ENCODE data around the gene ILRUN. TPM values are rescaled to one million over a fixed set of nuclear protein-coding genes. Genes with fewer than 3 reads are reported as not detected.

The ILRUN gene
- total and polyA plus RNA-seq, 3 donors from 2014 or later: 82.4 to 101 (median 91.2) TPM

- DNase-seq: no peak
- Histone ChIP-seq H3K27me3 (no peaks in the 10 kb centered on the region), H3K27ac (no peak overlapping the region), H3K4me1 (peaks cover 16% of the 10 kb centered on the region), H3K9me3 (no peaks in the 10 kb centered on the region), H3K4me3 (no peak overlapping the region), H3K36me3 (ENCODE audit: low read depth, missing control alignments) (no peaks in the 10 kb centered on the region)
- no peak for TF ChIP-seq CTCF (IDR thresholded peaks at IDR 0.05)
- no peak for TF ChIP-seq POLR2A (IDR thresholded peaks at IDR 0.05)
- intact Hi-C loops (cut with DNase I; ENCODE audit: low total_unique reads): no loop called here
- WGBS, 2 donors: 91 to 95% methylated on average over 4 of the region's 4 CpGs
Measured at GRCh38 chr6:34692280-34692679, 4.3 kb downstream of the ILRUN start.

GRCh38 chr6:34689742-34690141 is 6.8 kb downstream of the ILRUN start:
- no peak for DNase-seq
- intact Hi-C loops (cut with DNase I; ENCODE audit: low total_unique reads): no loop called here
- H3K9me3 ChIP-seq: no peaks in the 10 kb centered on the region
- H3K27me3 ChIP-seq: no peaks in the 10 kb centered on the region
- H3K4me3 ChIP-seq: no peak overlapping the region
- H3K27ac ChIP-seq: no peak overlapping the region
- H3K36me3 ChIP-seq (ENCODE audit: low read depth, missing control alignments): no peaks in the 10 kb centered on the region
- peaks cover 11% of the 10 kb centered on the region for H3K4me1 ChIP-seq
- no peak for TF ChIP-seq CTCF (IDR thresholded peaks at IDR 0.05)
- no peak for TF ChIP-seq POLR2A (IDR thresholded peaks at IDR 0.05)

GRCh38 chr6:34688956-34689355 is 7.6 kb downstream of the ILRUN start:
- Histone ChIP-seq H3K4me1 (peaks cover 5% of the 10 kb centered on the region), H3K9me3 (no peaks in the 10 kb centered on the region), H3K27ac (no peak overlapping the region), H3K27me3 (no peaks in the 10 kb centered on the region), H3K4me3 (no peak overlapping the region), H3K36me3 (ENCODE audit: low read depth, missing control alignments) (no peaks in the 10 kb centered on the region)
- intact Hi-C loops (cut with DNase I; ENCODE audit: low total_unique reads): no loop called here
- DNase-seq: no peak
- WGBS, 2 donors: 75 to 78% methylated on average over 5 of the region's 5 CpGs
- TF ChIP-seq POLR2A (IDR thresholded peaks at IDR 0.05) (no peak), CTCF (IDR thresholded peaks at IDR 0.05) (no peak)

- H3K27me3 ChIP-seq: no peaks in the 10 kb centered on the region
- TF ChIP-seq POLR2A (IDR thresholded peaks at IDR 0.05) (no peak), CTCF (IDR thresholded peaks at IDR 0.05) (no peak)
- WGBS, 2 donors: 70 to 80% methylated on average over 2 of the region's 2 CpGs
Measured at GRCh38 chr6:34684919-34685318, 11.6 kb downstream of the ILRUN start.

GRCh38 chr6:34684364-34684763 is 12.2 kb downstream of the ILRUN start:
- intact Hi-C loops (cut with DNase I; ENCODE audit: low total_unique reads): no loop called here
- TF ChIP-seq CTCF (IDR thresholded peaks at IDR 0.05) (no peak), POLR2A (IDR thresholded peaks at IDR 0.05) (no peak)
- Histone ChIP-seq H3K27me3 (no peaks in the 10 kb centered on the region), H3K9me3 (no peaks in the 10 kb centered on the region), H3K36me3 (ENCODE audit: low read depth, missing control alignments) (no peaks in the 10 kb centered on the region), H3K27ac (no peak overlapping the region), H3K4me3 (no peak overlapping the region), H3K4me1 (peaks cover 5% of the 10 kb centered on the region)
- WGBS, 2 donors: 70 to 71% methylated on average over 2 of the region's 2 CpGs
- no peak for DNase-seq

More at GRCh38 chr6:34684919-34685318, 11.6 kb downstream of the ILRUN start:
- peaks cover 5% of the 10 kb centered on the region for H3K4me1 ChIP-seq
- no peaks in the 10 kb centered on the region for H3K9me3 ChIP-seq
- no peak for DNase-seq
- intact Hi-C loops (cut with DNase I; ENCODE audit: low total_unique reads): no loop called here
- no peaks in the 10 kb centered on the region for H3K36me3 ChIP-seq (ENCODE audit: low read depth, missing control alignments)
- H3K4me3 ChIP-seq: no peak overlapping the region
- H3K27ac ChIP-seq: no peak overlapping the region

Measured in testis (tissue), 3 donors.